ENCODE measurements around the gene PLD1.

Gene PLD1

DNA sequence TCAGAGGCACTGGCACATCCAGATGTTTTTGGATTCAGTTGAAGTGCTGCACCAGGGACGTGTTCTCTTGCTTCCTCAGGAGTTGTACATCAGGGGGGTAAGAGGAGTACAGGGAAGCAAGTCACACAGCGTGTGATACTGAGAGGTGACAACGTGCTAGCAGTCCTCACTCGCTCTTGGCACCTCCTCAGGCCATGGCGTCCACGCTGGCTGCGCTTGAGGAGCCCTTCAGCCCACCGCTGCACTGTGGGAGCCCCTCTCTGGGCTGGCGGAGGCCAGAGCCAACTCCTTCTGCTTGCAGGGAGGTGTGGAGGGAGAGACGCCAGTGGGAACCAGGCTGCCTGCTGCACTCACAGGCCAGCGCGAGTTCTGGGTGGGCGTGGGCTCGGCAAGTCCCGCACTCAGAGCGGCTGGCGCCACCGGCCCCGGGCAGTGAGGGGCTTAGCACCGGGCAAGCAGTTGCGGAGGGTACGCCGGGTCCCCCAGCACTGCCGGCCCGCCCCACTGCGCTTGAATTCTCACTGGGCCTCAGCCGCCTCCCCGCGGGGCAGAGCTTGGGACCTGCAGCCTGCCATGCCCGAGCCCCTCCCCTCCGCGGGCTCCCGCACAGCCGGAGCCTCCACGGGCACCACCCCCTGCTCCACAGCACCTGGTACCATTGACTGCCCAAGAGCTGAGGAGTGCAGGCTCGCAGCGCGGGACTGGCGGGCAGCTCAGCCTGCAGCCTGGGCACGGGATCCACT lies 64.5 kb downstream of the PLD1 start:
- no peak overlapping the region for H3K4me2 ChIP-seq (ENCODE audit: low read length)
- H3K36me3 ChIP-seq (ENCODE audit: insufficient read depth, low read length) = no peaks in the 10 kb centered on the region
- H3K9me3 ChIP-seq (replicated peaks; ENCODE audit: low read length) = no peaks in the 10 kb centered on the region
- no peak overlapping the region for H3K9ac ChIP-seq (ENCODE audit: low read depth, low read length)
- no peaks in the 10 kb centered on the region for H3K27me3 ChIP-seq (ENCODE audit: control insufficient read depth, insufficient read depth, low read length)
- H3K4me1 ChIP-seq (ENCODE audit: control insufficient read depth, insufficient read depth, low read length) = no peaks in the 10 kb centered on the region
- no peak overlapping the region for H3K4me3 ChIP-seq (ENCODE audit: low read length)

DNA sequence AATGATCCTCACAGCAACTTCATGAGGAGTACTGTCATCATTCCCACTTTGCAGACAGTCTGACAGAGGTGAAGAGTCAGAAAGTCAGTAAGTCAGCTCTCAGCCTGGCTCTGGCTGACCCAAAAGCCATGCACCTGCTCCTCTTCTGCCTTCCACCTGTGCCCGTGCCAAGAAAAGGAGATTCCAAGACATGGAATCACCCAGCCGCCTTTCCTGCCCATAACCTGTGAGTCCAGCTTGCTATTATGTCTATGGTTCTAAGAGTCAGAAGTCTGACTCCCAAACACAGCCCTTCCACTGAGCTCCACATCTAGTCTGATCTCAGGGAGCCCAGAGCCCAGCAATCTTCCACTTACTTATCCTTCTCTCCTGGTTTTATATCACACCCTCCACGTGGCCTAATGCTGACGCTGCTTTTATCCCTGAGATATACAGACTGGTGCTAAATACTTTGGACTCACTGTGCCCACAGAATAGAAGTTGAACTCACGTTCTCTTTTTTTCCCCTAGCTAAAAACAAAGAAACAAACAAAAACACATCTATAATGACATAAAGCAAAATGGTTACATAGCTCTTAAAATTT lies 66.0 kb downstream of the PLD1 start:
- H3K4me3 ChIP-seq (ENCODE audit: low read length) = no peak overlapping the region
- no peaks in the 10 kb centered on the region for H3K9me3 ChIP-seq (replicated peaks; ENCODE audit: low read length)
- H3K4me1 ChIP-seq (ENCODE audit: control insufficient read depth, insufficient read depth, low read length) = no peaks in the 10 kb centered on the region
- no peaks in the 10 kb centered on the region for H3K27me3 ChIP-seq (ENCODE audit: control insufficient read depth, insufficient read depth, low read length)
- H3K36me3 ChIP-seq (ENCODE audit: insufficient read depth, low read length) = no peaks in the 10 kb centered on the region
- H3K9ac ChIP-seq (ENCODE audit: low read depth, low read length) = no peak overlapping the region
- no peak overlapping the region for H3K4me2 ChIP-seq (ENCODE audit: low read length)

DNA sequence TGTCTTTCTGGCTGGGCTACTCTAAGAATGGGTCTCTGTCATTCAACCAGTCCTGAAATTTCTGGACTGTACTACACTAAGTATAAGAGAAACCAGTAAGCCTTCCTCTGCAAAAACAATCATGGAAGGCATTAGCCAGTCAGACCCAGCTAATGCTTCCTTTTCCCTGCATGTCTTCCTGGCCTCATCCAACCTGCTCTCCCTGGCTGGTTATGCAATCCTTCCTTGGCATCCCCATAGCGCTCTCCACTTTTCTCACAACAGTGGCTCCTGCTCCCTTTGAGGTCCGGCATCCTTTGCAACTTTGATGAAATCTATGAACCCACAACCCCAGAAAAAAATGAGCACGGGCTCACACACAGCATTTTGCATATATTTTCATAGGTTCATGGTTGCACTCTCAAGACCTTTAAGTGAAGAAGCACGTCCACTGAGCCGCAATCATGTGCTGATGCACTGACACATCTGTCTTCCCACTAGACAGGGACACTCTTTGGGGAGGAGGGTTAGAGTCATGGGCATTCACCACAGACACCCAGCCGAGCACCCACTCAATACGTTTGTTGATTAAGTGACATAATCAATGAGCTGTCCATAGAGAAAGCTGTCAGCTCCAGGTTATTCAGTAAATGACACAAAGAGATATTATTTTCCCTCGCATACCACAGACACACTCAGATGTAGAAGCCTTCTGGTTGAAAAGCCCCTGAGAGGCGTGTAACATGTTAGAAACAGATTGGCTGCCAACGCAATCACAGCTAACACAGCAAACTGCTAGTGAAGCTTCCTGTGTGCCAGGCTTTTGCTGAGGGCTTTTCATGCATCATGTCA lies 66.7 kb downstream of the PLD1 start:
- Histone ChIP-seq H3K9me3 (replicated peaks; ENCODE audit: low read length) (no peaks in the 10 kb centered on the region), H3K27me3 (ENCODE audit: control insufficient read depth, insufficient read depth, low read length) (no peaks in the 10 kb centered on the region), H3K36me3 (ENCODE audit: insufficient read depth, low read length) (no peaks in the 10 kb centered on the region), H3K4me1 (ENCODE audit: control insufficient read depth, insufficient read depth, low read length) (no peaks in the 10 kb centered on the region), H3K9ac (ENCODE audit: low read depth, low read length) (no peak overlapping the region), H3K4me2 (ENCODE audit: low read length) (no peak overlapping the region), H3K4me3 (ENCODE audit: low read length) (no peak overlapping the region)

DNA sequence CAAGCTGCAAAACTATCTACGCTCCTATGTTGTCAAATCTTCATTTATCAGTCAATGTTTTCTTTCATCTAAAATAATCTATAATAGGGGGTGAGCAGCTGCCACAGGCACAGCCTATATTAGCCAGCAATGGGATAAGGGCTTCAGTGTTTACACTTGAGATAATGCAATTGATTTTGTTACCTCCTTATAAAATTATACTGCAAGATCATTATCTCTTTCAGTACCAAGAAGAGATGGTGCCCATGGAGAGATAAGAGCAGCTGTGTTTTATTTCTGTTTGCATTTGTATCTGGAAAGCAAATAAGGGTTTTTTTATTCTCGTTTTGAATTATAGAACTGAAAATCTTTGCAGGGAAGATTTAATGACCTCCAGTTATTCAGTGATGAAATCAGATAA lies 68.9 kb downstream of the PLD1 start:
- no peak overlapping the region for H3K4me2 ChIP-seq (ENCODE audit: low read length)
- H3K4me3 ChIP-seq (ENCODE audit: low read length) = no peak overlapping the region
- H3K9me3 ChIP-seq (replicated peaks; ENCODE audit: low read length) = no peaks in the 10 kb centered on the region
- H3K27me3 ChIP-seq (ENCODE audit: control insufficient read depth, insufficient read depth, low read length) = no peaks in the 10 kb centered on the region
- no peaks in the 10 kb centered on the region for H3K36me3 ChIP-seq (ENCODE audit: insufficient read depth, low read length)
- no peaks in the 10 kb centered on the region for H3K4me1 ChIP-seq (ENCODE audit: control insufficient read depth, insufficient read depth, low read length)
- no peak overlapping the region for H3K9ac ChIP-seq (ENCODE audit: low read depth, low read length)

DNA sequence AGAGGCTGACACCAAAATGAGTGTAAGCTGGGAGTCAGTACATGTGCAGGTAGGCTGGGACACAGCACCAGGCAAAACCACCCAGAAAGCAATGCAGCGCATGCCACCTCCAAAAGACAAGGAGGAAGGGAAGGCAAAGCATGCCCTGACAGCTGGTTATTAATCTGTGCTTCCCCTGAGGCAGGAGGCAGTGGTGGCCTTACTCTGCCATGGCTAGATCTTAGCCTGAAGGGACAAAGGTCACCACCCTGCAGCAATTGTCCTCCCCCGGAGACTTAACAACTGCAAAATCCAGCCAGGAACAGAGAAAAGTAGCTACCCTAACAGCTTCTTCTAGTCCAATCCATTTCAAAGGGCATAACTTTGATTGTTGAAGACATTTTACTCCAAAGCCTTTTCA lies 73.7 kb downstream of the PLD1 start:
- Histone ChIP-seq H3K36me3 (ENCODE audit: insufficient read depth, low read length) (no peaks in the 10 kb centered on the region), H3K9me3 (replicated peaks; ENCODE audit: low read length) (no peaks in the 10 kb centered on the region), H3K4me2 (ENCODE audit: low read length) (no peak overlapping the region), H3K4me3 (ENCODE audit: low read length) (no peak overlapping the region), H3K9ac (ENCODE audit: low read depth, low read length) (no peak overlapping the region), H3K27me3 (ENCODE audit: control insufficient read depth, insufficient read depth, low read length) (no peaks in the 10 kb centered on the region), H3K4me1 (ENCODE audit: control insufficient read depth, insufficient read depth, low read length) (no peaks in the 10 kb centered on the region)

DNA sequence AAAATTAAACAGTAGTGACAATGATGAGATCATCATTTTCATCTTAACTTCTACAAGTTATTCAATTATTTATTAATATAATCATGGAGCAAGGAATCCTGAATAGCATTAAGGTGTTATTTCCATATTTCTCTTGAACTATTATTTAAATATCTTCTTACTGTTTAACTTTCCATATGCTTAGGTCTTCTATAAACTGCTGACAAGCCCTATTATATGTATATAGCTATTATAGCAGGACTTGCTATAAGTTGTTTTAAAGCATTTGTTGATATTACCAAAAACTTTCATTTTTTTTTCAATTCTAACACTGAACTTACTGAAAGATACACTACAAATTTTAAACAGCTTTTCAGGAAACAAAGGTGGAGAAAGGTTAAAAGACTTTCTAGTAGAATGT lies 76.7 kb downstream of the PLD1 start:
- no peak overlapping the region for H3K9ac ChIP-seq (ENCODE audit: low read depth, low read length)
- no peaks in the 10 kb centered on the region for H3K36me3 ChIP-seq (ENCODE audit: insufficient read depth, low read length)
- no peaks in the 10 kb centered on the region for H3K4me1 ChIP-seq (ENCODE audit: control insufficient read depth, insufficient read depth, low read length)
- H3K9me3 ChIP-seq (replicated peaks; ENCODE audit: low read length) = no peaks in the 10 kb centered on the region
- H3K4me2 ChIP-seq (ENCODE audit: low read length) = no peak overlapping the region
- H3K27me3 ChIP-seq (ENCODE audit: control insufficient read depth, insufficient read depth, low read length) = no peaks in the 10 kb centered on the region
- no peak overlapping the region for H3K4me3 ChIP-seq (ENCODE audit: low read length)

DNA sequence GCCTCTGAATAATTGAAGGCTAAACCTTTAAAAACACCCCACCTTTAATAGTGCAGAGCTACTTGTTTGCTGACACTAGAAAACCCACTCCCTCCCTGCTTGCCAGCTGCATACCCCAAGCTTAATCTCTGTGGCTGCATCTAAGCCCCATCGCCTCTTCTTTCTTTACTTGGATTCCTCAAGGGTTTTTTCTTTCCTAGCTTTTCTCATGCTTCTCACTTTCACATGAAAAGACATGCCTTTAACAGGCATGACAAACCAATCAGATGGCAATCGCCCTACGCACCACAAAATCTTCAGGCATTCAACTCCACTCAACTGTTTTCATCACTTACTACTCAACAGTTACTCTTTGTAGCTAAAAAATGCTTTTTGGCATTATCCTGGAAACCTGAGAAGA lies 77.5 kb downstream of the PLD1 start:
- H3K9ac ChIP-seq (ENCODE audit: low read depth, low read length) = no peak overlapping the region
- H3K4me1 ChIP-seq (ENCODE audit: control insufficient read depth, insufficient read depth, low read length) = no peaks in the 10 kb centered on the region
- no peaks in the 10 kb centered on the region for H3K9me3 ChIP-seq (replicated peaks; ENCODE audit: low read length)
- no peaks in the 10 kb centered on the region for H3K27me3 ChIP-seq (ENCODE audit: control insufficient read depth, insufficient read depth, low read length)
- no peak overlapping the region for H3K4me3 ChIP-seq (ENCODE audit: low read length)
- H3K4me2 ChIP-seq (ENCODE audit: low read length) = no peak overlapping the region
- H3K36me3 ChIP-seq (ENCODE audit: insufficient read depth, low read length) = no peaks in the 10 kb centered on the region

DNA sequence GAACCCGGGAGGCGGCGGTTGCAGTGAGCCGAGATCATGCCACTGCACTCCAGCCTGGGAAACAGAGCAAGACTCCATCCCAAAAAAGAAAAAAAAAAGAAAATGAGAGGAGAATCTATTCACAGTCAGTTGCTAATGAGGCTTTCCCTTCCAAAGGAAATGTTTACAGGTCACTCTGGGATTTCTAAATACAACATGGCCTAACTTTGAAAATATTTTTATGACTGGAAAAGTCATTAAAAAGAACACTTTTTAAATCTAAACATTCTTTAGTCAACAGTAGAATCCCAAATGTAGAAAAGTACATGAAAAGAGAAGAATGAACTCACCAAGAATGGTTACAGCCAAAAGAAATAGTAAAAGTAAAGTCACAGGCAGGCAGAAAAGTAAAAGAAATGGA lies 78.6 kb downstream of the PLD1 start:
- Histone ChIP-seq H3K9me3 (replicated peaks; ENCODE audit: low read length) (no peaks in the 10 kb centered on the region), H3K27me3 (ENCODE audit: control insufficient read depth, insufficient read depth, low read length) (no peaks in the 10 kb centered on the region), H3K36me3 (ENCODE audit: insufficient read depth, low read length) (no peaks in the 10 kb centered on the region), H3K9ac (ENCODE audit: low read depth, low read length) (no peak overlapping the region), H3K4me1 (ENCODE audit: control insufficient read depth, insufficient read depth, low read length) (no peaks in the 10 kb centered on the region), H3K4me3 (ENCODE audit: low read length) (no peak overlapping the region), H3K4me2 (ENCODE audit: low read length) (no peak overlapping the region)

DNA sequence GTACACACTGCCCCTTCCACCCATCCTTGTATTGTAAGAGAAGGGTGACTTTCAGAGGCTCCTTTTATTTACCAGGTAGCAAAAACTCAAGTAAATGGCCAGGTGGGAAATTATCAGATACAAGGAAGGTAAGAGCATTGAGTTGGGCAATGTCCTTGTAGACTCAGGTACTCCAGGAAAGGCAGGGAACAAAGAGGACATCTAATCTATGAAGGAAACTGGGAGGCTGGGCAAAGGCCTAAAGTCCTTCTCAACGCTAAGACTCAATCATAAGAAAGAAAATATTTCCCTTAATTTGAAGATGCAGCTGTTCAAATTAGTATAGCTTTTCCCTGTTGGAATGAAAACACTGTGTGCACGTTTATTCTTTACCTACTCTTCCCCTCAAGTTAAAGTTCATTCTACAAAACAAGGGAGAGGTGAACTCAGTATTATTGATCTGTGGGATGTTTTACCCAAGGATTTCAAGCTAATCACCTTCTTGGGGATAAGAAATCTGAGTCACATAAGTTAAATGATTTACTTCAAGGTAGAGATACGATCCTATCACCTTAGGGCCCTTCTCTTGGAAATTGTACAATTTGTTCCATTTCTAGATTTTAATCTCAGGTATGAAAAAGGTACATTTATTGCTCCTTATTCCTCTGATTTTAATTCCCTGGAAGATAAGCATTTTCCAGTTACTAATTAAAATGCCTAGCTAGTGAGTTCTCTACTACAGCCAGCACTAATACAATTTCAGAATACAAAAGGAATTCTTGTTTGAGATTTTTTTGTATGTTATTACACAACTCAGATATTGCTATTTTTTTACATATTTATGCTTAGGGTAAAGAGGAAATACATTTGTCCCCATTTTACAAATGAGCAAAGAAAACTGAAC lies 80.6 kb downstream of the PLD1 start:
- Histone ChIP-seq H3K9ac (ENCODE audit: low read depth, low read length) (no peak overlapping the region), H3K4me3 (ENCODE audit: low read length) (no peak overlapping the region), H3K4me2 (ENCODE audit: low read length) (no peak overlapping the region), H3K27me3 (ENCODE audit: control insufficient read depth, insufficient read depth, low read length) (no peaks in the 10 kb centered on the region), H3K4me1 (ENCODE audit: control insufficient read depth, insufficient read depth, low read length) (no peaks in the 10 kb centered on the region), H3K36me3 (ENCODE audit: insufficient read depth, low read length) (no peaks in the 10 kb centered on the region), H3K9me3 (replicated peaks; ENCODE audit: low read length) (no peaks in the 10 kb centered on the region)

DNA sequence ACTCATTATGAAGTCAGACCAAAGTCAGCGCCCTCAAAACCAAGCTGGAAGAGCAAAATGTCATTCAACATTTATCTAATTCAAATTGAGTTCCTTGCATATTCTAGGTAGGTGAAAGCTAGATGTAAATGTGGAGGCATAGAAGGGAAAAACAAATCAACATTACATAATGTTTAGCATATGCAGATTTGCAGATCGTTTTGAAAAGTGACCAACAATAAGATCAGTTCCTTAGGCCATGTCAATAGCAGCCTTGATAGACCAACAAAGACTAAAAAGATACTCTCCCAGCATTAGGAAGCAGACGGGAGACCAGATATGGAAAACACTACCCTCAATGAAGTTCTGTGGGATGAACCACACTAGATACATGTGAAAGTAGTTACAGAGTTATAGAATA lies 83.0 kb downstream of the PLD1 start:
- no peak overlapping the region for H3K4me3 ChIP-seq (ENCODE audit: low read length)
- no peak overlapping the region for H3K9ac ChIP-seq (ENCODE audit: low read depth, low read length)
- H3K27me3 ChIP-seq (ENCODE audit: control insufficient read depth, insufficient read depth, low read length) = no peaks in the 10 kb centered on the region
- no peaks in the 10 kb centered on the region for H3K9me3 ChIP-seq (replicated peaks; ENCODE audit: low read length)
- no peaks in the 10 kb centered on the region for H3K4me1 ChIP-seq (ENCODE audit: control insufficient read depth, insufficient read depth, low read length)
- no peak overlapping the region for H3K4me2 ChIP-seq (ENCODE audit: low read length)
- no peaks in the 10 kb centered on the region for H3K36me3 ChIP-seq (ENCODE audit: insufficient read depth, low read length)

DNA sequence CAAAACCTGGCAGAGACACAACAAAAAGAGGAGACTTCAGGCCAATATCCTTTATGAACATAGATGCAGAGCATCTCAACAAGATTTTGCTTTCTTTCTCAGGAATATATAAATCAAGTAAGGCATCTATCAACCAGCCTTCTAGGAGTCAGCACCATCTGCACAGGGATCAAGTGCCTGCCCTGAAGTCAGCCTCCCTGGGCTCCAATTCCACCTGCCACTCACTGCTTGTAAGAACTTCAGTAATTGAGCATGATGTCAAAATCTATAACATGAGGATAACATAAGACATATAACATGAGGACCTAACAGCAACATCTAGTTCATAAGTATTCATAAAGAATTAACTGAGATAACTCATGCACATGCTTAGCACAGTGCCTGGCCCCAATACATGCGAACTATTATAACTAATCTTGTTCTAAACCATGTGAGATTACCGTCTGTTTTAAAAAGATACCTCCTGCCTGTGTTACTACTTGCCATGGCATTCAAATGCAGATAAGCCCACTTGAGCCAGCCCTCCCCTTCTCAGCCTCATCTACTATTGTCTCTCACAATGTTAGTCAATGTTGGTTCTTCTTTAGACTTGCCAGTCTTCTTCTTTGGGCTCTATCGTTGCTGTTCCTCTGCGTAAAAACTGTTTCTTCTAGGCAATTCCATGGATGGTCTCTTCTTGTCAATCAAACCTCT lies 91.6 kb downstream of the PLD1 start:
- no peaks in the 10 kb centered on the region for H3K9me3 ChIP-seq (replicated peaks; ENCODE audit: low read length)
- no peaks in the 10 kb centered on the region for H3K4me1 ChIP-seq (ENCODE audit: control insufficient read depth, insufficient read depth, low read length)
- no peaks in the 10 kb centered on the region for H3K27me3 ChIP-seq (ENCODE audit: control insufficient read depth, insufficient read depth, low read length)
- H3K4me3 ChIP-seq (ENCODE audit: low read length) = no peak overlapping the region
- H3K36me3 ChIP-seq (ENCODE audit: insufficient read depth, low read length) = no peaks in the 10 kb centered on the region
- H3K9ac ChIP-seq (ENCODE audit: low read depth, low read length) = no peak overlapping the region
- no peak overlapping the region for H3K4me2 ChIP-seq (ENCODE audit: low read length)
